Mucosa of rectum (tissue), 2 donors: ENCODE results near the gene CFAP210.

ENCODE experiments used
- H3K27ac ChIP-seq, 2 donors: one replicate each; pipeline ENCODE4 v1.7.0; 2013; ENCODE audit warnings: inconsistent platforms in 2 of 2, low read depth in 2 of 2, low read length in 2 of 2
- H3K27me3 ChIP-seq, 2 donors: one replicate each; pipeline ENCODE4 v1.7.0; 2013; ENCODE audit warnings: low read length in 2 of 2; ENCODE audit not compliant: control insufficient read depth in 2 of 2, insufficient read depth in 2 of 2
- H3K36me3 ChIP-seq, 2 donors: one replicate each; pipeline ENCODE4 v1.7.0; 2013; ENCODE audit warnings: low read length in 2 of 2; ENCODE audit not compliant: control insufficient read depth in 2 of 2, insufficient read depth in 2 of 2
- H3K4me1 ChIP-seq, 2 donors: one replicate each; pipeline ENCODE4 v1.7.0; 2013; ENCODE audit warnings: low read length in 2 of 2, mild to moderate bottlenecking in 1 of 2; ENCODE audit not compliant: control insufficient read depth in 2 of 2, insufficient read depth in 2 of 2
- H3K4me3 ChIP-seq, 2 donors: one replicate each; pipeline ENCODE4 v1.7.0; 2013; ENCODE audit warnings: low read length in 2 of 2
- H3K9ac ChIP-seq, 2 donors: one replicate each; pipeline ENCODE4 v1.7.0; 2013; ENCODE audit warnings: low read length in 2 of 2, low read depth in 1 of 2, mild to moderate bottlenecking in 1 of 2
- H3K9me3 ChIP-seq, 2 donors: one replicate each; pipeline ENCODE4 v1.7.0; 2013; ENCODE audit warnings: low read length in 2 of 2; ENCODE audit not compliant: control insufficient read depth in 2 of 2
- donor health status: healthy.
- donor health status: Normal muscosa, but diverticular disease.

Gene CFAP210

DNA sequence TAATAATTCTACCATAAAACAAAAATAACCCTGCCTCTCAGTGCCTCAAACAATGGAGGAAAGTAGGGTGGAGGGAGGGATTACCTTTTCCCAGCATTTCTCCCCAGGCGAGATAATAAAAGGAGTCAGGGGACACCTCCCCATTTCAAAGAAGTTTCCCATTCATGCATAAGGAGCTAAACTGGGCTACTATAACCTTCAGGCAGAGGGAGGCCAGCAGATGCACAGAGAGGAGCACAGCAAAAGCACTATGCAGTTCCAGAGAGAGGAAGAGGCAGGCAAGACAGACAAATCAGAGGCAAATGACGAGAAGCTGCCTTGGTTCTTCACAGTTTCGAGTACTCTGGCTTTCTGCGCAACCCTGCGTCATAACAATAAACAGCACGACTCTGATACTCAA lies 17.4 kb downstream of the CFAP210 start:
- no peak overlapping the region for H3K4me3 ChIP-seq
- H3K4me1 ChIP-seq = no peaks in the 10 kb centered on the region
- H3K9ac ChIP-seq = no peak overlapping the region
- H3K27ac ChIP-seq = no peak overlapping the region
- H3K36me3 ChIP-seq = no peaks in the 10 kb centered on the region
- no peaks in the 10 kb centered on the region for H3K9me3 ChIP-seq
- no peaks in the 10 kb centered on the region for H3K27me3 ChIP-seq

DNA sequence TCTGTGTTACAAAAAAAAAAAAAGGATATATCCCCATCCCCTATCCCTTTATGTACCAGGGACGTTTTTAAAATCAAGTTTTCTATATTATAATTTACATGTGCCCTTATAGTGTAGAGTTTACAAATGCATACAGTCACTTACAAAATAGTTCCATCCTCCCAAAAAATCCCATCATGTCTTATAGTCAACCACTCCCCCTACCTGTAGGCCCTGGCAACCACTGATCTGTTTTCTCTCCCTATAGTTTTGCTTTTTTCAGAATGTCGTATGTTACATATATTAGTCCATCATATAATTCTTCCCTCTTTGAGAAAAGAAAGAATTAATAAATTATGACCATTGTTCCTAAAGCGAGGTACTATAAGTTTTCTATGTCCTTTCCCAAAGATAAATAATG lies 17.8 kb downstream of the CFAP210 start:
- Histone ChIP-seq H3K9me3 (no peaks in the 10 kb centered on the region), H3K27ac (no peak overlapping the region), H3K9ac (no peak overlapping the region), H3K36me3 (no peaks in the 10 kb centered on the region), H3K4me3 (no peak overlapping the region), H3K4me1 (no peaks in the 10 kb centered on the region), H3K27me3 (no peaks in the 10 kb centered on the region)

DNA sequence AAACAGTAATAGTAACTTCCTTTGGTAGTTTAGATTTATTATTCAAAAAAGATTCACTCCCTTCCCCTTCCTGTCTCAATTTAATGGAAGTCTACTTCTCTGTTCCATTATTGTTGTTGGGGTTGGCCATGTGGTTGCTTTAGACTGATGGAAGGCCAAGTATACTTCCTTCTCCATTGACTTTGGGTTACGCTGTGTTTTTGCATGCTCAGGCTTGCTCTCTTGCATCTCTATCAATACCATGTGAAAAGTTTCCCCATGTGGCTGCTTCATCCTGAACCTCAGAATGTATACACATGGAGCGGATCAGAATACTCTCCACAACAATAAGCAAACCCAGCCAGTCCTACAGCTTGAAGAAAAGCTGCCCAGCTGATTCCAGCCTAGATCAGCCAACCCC lies 20.3 kb downstream of the CFAP210 start:
- H3K4me3 ChIP-seq = no peak overlapping the region
- no peaks in the 10 kb centered on the region for H3K9me3 ChIP-seq
- H3K36me3 ChIP-seq = no peaks in the 10 kb centered on the region
- H3K27me3 ChIP-seq = no peaks in the 10 kb centered on the region
- no peak overlapping the region for H3K9ac ChIP-seq
- no peak overlapping the region for H3K27ac ChIP-seq
- H3K4me1 ChIP-seq = no peaks in the 10 kb centered on the region

DNA sequence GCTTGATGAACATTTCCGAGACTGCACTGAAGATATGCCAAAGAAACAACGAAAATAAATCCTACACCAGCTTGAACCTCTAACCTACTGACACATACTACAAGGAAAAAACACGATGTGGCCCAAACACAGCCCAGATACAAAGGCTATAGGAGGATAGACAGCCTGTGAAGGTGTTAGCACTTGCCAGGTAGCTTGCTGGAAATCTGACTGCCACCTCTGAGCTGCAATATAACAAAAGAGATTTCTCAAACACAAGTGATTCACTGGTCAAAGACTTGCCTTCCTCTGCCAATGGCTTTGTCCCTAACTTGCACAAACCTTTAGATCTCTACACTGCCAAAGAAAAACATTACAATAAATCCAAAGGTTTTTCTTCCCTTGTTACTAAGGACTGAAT lies 21.1 kb downstream of the CFAP210 start:
- no peaks in the 10 kb centered on the region for H3K36me3 ChIP-seq
- H3K4me3 ChIP-seq = no peak overlapping the region
- H3K9me3 ChIP-seq = no peaks in the 10 kb centered on the region
- H3K9ac ChIP-seq = no peak overlapping the region
- H3K27me3 ChIP-seq = no peaks in the 10 kb centered on the region
- H3K4me1 ChIP-seq = no peaks in the 10 kb centered on the region
- no peak overlapping the region for H3K27ac ChIP-seq

DNA sequence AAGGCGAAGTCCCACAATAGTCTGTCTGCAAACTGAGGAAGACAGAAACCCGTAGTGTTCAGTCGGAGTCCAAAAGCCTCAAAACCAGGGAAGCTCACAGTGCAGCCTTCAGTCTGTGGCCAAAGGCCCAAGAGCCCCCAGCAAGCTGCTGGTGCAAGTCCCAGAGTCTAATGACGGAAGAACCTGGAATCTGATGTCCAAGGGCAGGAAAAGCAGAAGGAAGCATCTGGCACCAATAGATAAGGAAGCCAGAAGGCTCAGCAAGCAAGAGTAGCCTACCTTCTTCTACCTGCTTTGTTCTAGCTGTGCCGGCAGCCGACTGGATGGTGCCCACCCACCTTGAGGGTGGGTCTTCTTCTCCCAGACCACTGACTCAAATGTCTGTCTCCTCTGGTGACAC lies 21.8 kb downstream of the CFAP210 start:
- H3K36me3 ChIP-seq = no peaks in the 10 kb centered on the region
- H3K9ac ChIP-seq = no peak overlapping the region
- H3K9me3 ChIP-seq = no peaks in the 10 kb centered on the region
- H3K27me3 ChIP-seq = no peaks in the 10 kb centered on the region
- H3K4me3 ChIP-seq = no peak overlapping the region
- no peaks in the 10 kb centered on the region for H3K4me1 ChIP-seq
- H3K27ac ChIP-seq = no peak overlapping the region

DNA sequence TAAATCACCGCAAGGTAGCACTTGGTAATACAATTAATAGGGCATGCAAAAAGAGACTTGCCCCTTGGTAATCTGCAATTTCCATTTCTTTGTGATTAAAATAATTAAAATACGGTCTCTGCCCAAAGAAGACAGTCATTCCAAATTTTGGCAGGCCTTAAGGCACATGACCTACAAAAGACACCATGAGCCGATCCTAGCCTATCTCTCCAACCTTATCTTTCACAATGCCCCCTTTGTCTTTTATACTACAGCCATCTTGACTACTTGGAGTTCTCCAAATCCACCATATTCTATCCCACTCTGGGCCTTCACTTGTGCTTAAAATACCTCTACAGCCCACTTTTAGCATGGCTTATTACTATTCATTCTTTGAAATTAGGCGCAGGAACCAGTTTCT lies 23.3 kb downstream of the CFAP210 start:
- no peaks in the 10 kb centered on the region for H3K36me3 ChIP-seq
- no peak overlapping the region for H3K4me3 ChIP-seq
- no peak overlapping the region for H3K27ac ChIP-seq
- H3K27me3 ChIP-seq = no peaks in the 10 kb centered on the region
- no peak overlapping the region for H3K9ac ChIP-seq
- H3K4me1 ChIP-seq = no peaks in the 10 kb centered on the region
- H3K9me3 ChIP-seq = no peaks in the 10 kb centered on the region

DNA sequence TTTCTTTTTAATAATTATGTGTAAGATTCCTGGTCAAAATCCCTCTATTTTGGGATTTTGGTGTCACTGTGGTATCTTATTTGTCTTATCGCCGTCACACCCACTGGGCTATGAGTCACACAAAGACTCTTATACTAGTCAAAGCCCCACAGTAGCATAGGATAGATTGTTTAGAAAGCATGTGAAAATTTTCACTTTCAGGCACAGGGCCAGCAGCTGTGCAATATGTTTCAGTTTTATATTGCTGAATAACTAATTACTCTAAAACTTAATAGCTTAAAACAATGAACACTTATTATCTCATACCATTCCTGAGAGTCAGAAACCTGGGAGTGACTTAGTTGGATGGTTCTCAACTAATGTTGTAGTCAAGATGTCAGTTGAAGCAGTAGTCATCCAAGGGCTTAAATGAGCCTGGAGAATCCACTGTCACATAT lies 24.0 kb downstream of the CFAP210 start:
- Histone ChIP-seq H3K36me3 (no peaks in the 10 kb centered on the region), H3K27ac (no peak overlapping the region), H3K4me3 (no peak overlapping the region), H3K4me1 (no peaks in the 10 kb centered on the region), H3K27me3 (no peaks in the 10 kb centered on the region), H3K9me3 (no peaks in the 10 kb centered on the region), H3K9ac (no peak overlapping the region)

DNA sequence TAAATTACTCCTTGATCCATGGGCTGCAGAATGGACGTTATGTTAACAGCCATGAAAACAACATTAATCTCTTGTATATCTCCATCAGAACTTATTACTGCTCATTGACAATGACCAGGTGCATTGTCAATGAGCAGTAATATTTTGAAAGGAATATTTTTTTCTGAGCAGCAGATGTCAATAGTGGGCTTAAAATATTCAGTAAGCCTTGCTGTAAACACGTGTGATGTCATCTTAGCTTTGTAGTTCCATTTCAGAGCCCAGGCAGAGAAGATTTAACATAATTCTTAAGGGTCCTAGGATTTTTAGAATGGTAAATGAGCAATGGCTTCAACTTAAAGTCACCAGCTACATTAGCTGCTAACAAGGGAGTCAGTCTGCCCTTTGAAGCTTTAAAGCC lies 26.6 kb downstream of the CFAP210 start:
- H3K9ac ChIP-seq = no peak overlapping the region
- no peaks in the 10 kb centered on the region for H3K27me3 ChIP-seq
- H3K27ac ChIP-seq = no peak overlapping the region
- H3K9me3 ChIP-seq = no peaks in the 10 kb centered on the region
- no peak overlapping the region for H3K4me3 ChIP-seq
- no peaks in the 10 kb centered on the region for H3K36me3 ChIP-seq
- H3K4me1 ChIP-seq = no peaks in the 10 kb centered on the region

DNA sequence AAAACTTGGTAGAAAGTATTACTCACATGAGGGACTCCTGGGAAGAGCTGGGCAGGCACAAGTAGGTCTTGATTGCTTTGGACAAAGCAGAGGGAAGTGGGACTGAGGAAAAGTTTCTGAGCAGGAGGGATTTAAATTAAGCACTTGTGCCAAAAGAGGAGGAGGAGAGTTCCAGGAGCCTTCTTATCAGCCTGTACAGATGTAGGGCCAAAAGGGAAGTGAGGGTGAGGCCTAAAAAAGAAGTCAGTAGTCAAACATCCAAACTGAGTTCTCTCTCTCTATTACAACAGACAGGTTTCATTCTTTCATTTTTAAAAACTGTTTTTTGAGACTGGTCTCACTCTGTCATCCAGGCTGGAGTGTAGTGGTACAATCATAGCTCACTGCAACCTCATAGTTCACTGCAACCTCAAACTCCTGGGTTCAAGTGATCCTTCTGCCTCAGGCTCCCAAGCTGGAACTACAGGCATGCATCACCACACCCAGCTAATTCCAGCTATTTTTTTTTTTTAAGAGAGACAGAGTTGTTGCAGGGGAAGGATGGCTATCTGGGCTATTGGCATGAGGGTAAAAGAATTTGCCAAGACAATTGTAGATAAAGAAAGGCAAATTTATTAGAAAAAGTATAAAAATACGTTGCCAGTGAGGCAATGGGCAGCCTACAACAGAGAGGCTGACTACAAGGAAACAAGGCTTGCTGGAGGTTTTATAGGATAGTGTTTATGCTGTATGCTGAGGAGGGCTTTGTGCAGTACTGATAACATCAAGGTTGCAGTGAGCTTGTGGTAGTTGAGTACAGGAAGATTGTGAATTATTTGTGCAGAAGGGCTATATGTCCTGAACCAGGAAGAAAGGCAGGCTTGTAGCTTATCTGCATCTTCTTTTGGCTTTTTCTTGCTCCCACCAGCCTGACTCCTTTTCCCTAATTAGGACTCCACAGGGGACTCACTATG lies 29.0 kb downstream of the CFAP210 start:
- Histone ChIP-seq H3K4me3 (no peak overlapping the region), H3K9ac (no peak overlapping the region), H3K9me3 (no peaks in the 10 kb centered on the region), H3K36me3 (no peaks in the 10 kb centered on the region), H3K4me1 (no peaks in the 10 kb centered on the region), H3K27ac (no peak overlapping the region), H3K27me3 (no peaks in the 10 kb centered on the region)

DNA sequence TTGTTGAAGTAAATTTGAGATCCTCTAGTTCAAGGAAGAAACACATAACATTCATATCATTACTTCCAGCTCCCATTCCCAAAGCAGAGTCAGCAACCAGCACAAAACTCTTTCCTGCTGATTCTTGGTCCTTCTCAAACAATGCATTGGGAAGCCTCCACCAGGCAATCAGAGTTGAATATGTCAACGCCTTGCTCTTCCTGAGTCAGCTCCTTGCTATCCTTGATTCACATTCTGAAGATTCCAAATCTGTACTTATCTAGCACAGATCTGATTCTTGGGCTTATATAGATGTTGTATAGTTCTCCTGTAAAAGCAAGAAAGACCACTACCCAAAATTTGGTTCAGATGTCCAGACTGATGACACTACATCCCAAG lies 29.6 kb downstream of the CFAP210 start:
- no peaks in the 10 kb centered on the region for H3K36me3 ChIP-seq
- no peaks in the 10 kb centered on the region for H3K27me3 ChIP-seq
- H3K9ac ChIP-seq = no peak overlapping the region
- H3K9me3 ChIP-seq = no peaks in the 10 kb centered on the region
- no peaks in the 10 kb centered on the region for H3K4me1 ChIP-seq
- no peak overlapping the region for H3K27ac ChIP-seq
- H3K4me3 ChIP-seq = no peak overlapping the region
